Nephron progenitor cell (in vitro differentiated cells): ENCODE results near the gene MAT2A.

Experiments used
- DNase-seq: peaks from one replicate; pipeline ENCODE4 v3.0.0; 2021
- H3K27ac Mint-ChIP-seq: 2 replicates; pipeline ENCODE4 v1.8.0; 2021; ENCODE audit warnings: mild to moderate bottlenecking, moderate library complexity, mixed read lengths
- H3K27me3 Mint-ChIP-seq: 2 replicates; pipeline ENCODE4 v1.8.0; 2021; ENCODE audit warnings: mild to moderate bottlenecking, low read depth, mixed read lengths; ENCODE audit not compliant: poor library complexity
- H3K36me3 Mint-ChIP-seq: 2 replicates; pipeline ENCODE4 v1.8.0; 2021; ENCODE audit warnings: low read depth, mixed read lengths
- H3K4me1 Mint-ChIP-seq: 2 replicates; pipeline ENCODE4 v1.8.0; 2021; ENCODE audit warnings: mixed read lengths
- H3K4me3 Mint-ChIP-seq: 2 replicates; pipeline ENCODE4 v1.8.0; 2021; ENCODE audit warnings: mild to moderate bottlenecking, moderate library complexity, mixed read lengths
- H3K9me3 Mint-ChIP-seq: 2 replicates; pipeline ENCODE4 v1.8.0; 2021; ENCODE audit warnings: mild to moderate bottlenecking, moderate library complexity, mixed read lengths
- CTCF ChIP-seq: fragments of 200-600 bp; sonication (generic); IDR thresholded peaks from 2 replicates; pipeline ENCODE4 v1.5.0; 2021; ENCODE audit warnings: antibody characterized with exemption

The MAT2A gene

GRCh38 chr2:85560812-85561279 is 21.9 kb downstream of the MAT2A start:
- H3K27me3 Mint-ChIP-seq, result peaks cover 3% of the 10 kb centered on the region
- TF ChIP-seq CTCF, result no peak
- peak overlapping the region; percentile 100 for H3K4me3 Mint-ChIP-seq
- H3K9me3 Mint-ChIP-seq, result no peaks in the 10 kb centered on the region
- H3K36me3 Mint-ChIP-seq, result peaks cover 10% of the 10 kb centered on the region
- H3K27ac Mint-ChIP-seq, result peak overlapping the region; percentile 78
- DNase-seq, result no peak
- peaks cover 25% of the 10 kb centered on the region for H3K4me1 Mint-ChIP-seq

GRCh38 chr2:85561280-85562212 is 22.6 kb downstream of the MAT2A start, which contains the start of gene GGCX:
Gene GGCX, minus strand, starts transcription at chr2:85561493. Its CDS starts 65 bp downstream, at chr2:85561428.
- TF ChIP-seq CTCF, result no peak
- peaks cover 10% of the 10 kb centered on the region for H3K36me3 Mint-ChIP-seq
- peak; percentile 95 for DNase-seq
- H3K27me3 Mint-ChIP-seq, result peaks cover 3% of the 10 kb centered on the region
- peak within 1 kb of the TSS; percentile 100 for H3K4me3 Mint-ChIP-seq
- no peaks in the 10 kb centered on the region for H3K9me3 Mint-ChIP-seq
- peak within 1 kb of the TSS; percentile 99 for H3K27ac Mint-ChIP-seq
- peaks cover 25% of the 10 kb centered on the region for H3K4me1 Mint-ChIP-seq

GRCh38 chr2:85564144-85564563 is 25.2 kb downstream of the MAT2A start:
- H3K27me3 Mint-ChIP-seq, result peaks cover 7% of the 10 kb centered on the region
- TF ChIP-seq CTCF, result no peak
- no peak for DNase-seq
- H3K9me3 Mint-ChIP-seq, result no peaks in the 10 kb centered on the region
- no peak overlapping the region for H3K4me3 Mint-ChIP-seq
- H3K4me1 Mint-ChIP-seq, result peaks cover 25% of the 10 kb centered on the region
- H3K27ac Mint-ChIP-seq, result no peak overlapping the region
- H3K36me3 Mint-ChIP-seq, result no peaks in the 10 kb centered on the region

- Mint-ChIP-seq H3K27ac (no peak overlapping the region), H3K4me1 (peaks cover 5% of the 10 kb centered on the region), H3K4me3 (no peak overlapping the region), H3K36me3 (no peaks in the 10 kb centered on the region), H3K27me3 (peaks cover 21% of the 10 kb centered on the region), H3K9me3 (no peaks in the 10 kb centered on the region)
- no peak for TF ChIP-seq CTCF
- no peak for DNase-seq
Measured at GRCh38 chr2:85566265-85566664, 27.3 kb downstream of the MAT2A start.

- H3K27me3 Mint-ChIP-seq, result peaks cover 27% of the 10 kb centered on the region
- H3K4me3 Mint-ChIP-seq, result no peak overlapping the region
- TF ChIP-seq CTCF, result no peak
- no peak for DNase-seq
- no peaks in the 10 kb centered on the region for H3K9me3 Mint-ChIP-seq
- H3K27ac Mint-ChIP-seq, result no peak overlapping the region
- no peaks in the 10 kb centered on the region for H3K36me3 Mint-ChIP-seq
- H3K4me1 Mint-ChIP-seq, result peaks cover 45% of the 10 kb centered on the region
Measured at GRCh38 chr2:85575739-85576138, 36.8 kb downstream of the MAT2A start.
